Measurements from ENCODE around the gene NOXA1. TPM values are rescaled to one million over a fixed set of nuclear protein-coding genes. Genes with fewer than 3 reads are reported as not detected.

The NOXA1 gene
- total and polyA plus RNA-seq, 5 donors, result 3.1 to 7.5 (median 4.3) TPM

- intact Hi-C loops (cut with DNase I), result no loop called here
- Histone ChIP-seq H3K27me3 (ENCODE audit: control insufficient read depth, insufficient read depth) (no peaks in the 10 kb centered on the region), H3K4me1 (ENCODE audit: control insufficient read depth, insufficient read depth, low read length) (no peaks in the 10 kb centered on the region), H3K27ac (ENCODE audit: low read length) (peak overlapping the region; percentile 24), H3K9me3 (ENCODE audit: control insufficient read depth, low read length) (no peaks in the 10 kb centered on the region), H3K4me3 (ENCODE audit: low read length) (peak overlapping the region; percentile 64)
- peak in 2 of 3 donors; percentile 14 to 59 for DNase-seq
- peak; percentile 1 for ATAC-seq
- 50% methylated on average over 15 of the region's 15 CpGs for WGBS
These were observed 36.6 kb downstream of the NOXA1 start for GRCh38 chr9:137459601-137460362.

DNA sequence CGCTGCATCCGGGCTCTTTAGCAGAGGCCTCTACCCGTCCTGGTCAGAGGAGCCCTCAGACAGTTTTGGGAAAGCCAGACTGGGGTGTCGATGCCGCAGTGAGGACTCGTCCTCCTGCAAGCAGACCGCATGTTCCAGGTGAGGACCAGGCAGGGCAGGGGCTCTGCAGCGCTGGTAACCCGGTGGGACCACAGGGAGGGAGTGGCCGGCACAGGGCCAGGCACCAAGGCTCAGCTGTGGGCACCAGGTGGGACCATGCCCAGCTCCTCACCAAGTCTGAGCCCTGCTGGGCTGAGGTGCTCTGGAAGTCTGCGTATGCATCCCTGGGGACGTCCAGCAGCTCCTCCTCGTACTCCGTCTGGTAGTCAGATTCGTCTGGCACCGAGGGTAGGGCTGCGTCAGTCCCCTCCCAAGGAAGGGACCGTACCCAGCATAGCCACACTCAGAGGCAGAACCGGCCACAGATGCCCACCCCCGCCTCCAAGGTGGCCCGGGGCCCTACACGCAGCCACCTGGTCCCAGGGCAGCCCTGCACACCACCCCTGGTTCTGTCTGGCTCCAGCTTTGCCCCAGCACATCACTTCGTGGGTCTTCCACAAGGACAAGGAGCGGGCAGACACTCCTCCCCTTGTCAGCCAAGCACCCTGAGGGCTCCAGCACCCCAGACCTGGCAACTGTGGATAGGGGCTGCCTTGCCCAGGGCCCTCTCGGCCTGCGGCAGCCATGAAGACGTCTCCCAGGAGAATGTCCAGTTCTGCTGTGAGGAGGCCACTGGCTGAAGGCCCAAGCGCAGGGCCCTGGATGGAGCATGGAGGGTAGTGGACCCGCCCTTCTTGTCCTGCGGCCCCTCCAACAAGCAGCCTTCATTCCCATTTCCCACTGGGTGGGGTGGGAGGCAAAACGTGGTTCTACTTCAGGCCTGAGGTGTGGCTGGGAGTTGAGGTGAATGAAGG, 37.4 kb downstream of the NOXA1 start:
- ATAC-seq, result no peak
- Histone ChIP-seq H3K27me3 (ENCODE audit: control insufficient read depth, insufficient read depth) (no peaks in the 10 kb centered on the region), H3K9me3 (ENCODE audit: control insufficient read depth, low read length) (no peaks in the 10 kb centered on the region), H3K27ac (ENCODE audit: low read length) (no peak overlapping the region), H3K4me1 (ENCODE audit: control insufficient read depth, insufficient read depth, low read length) (no peaks in the 10 kb centered on the region), H3K4me3 (ENCODE audit: low read length) (no peak overlapping the region)
- WGBS, result 94% methylated on average over 31 of the region's 31 CpGs
- intact Hi-C loops (cut with DNase I), result no loop called here
- peak; percentile 17 to 60 (median 42) for DNase-seq

DNA sequence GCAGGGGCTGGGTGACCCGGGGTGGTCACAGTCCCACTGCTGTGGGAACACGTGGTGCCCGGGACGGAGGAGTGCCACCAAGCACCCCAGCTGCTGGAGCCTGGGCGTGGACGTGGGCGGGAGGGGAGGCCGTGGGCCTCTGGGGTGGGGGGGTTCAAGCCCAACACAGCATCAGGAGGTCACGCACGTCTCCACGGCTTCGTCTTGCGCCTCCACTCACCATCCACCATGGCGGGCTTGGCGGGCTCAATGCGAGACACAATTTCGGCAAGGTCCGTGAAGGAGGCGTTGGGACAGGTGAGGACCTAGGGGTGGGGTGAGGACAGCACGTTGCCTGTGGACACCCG, 38.1 kb downstream of the NOXA1 start:
- intact Hi-C loops (cut with DNase I), result no loop called here
- ATAC-seq, result no peak
- Histone ChIP-seq H3K4me1 (ENCODE audit: control insufficient read depth, insufficient read depth, low read length) (no peaks in the 10 kb centered on the region), H3K9me3 (ENCODE audit: control insufficient read depth, low read length) (no peaks in the 10 kb centered on the region), H3K27me3 (ENCODE audit: control insufficient read depth, insufficient read depth) (no peaks in the 10 kb centered on the region), H3K4me3 (ENCODE audit: low read length) (no peak overlapping the region), H3K27ac (ENCODE audit: low read length) (no peak overlapping the region)
- peak in 2 of 3 donors; percentile 17 to 65 for DNase-seq
- 95% methylated on average over 21 of the region's 21 CpGs for WGBS

GRCh38 chr9:137461663-137462395, 38.6 kb downstream of the NOXA1 start:
- ATAC-seq (peak in 1 of 2 donors; percentile 8), DNase-seq (peak; percentile 60 to 85 (median 82))
- Histone ChIP-seq H3K4me3 (ENCODE audit: low read length) (no peak overlapping the region), H3K4me1 (ENCODE audit: control insufficient read depth, insufficient read depth, low read length) (no peaks in the 10 kb centered on the region), H3K27me3 (ENCODE audit: control insufficient read depth, insufficient read depth) (no peaks in the 10 kb centered on the region), H3K9me3 (ENCODE audit: control insufficient read depth, low read length) (no peaks in the 10 kb centered on the region), H3K27ac (ENCODE audit: low read length) (no peak overlapping the region)
- intact Hi-C loops (cut with DNase I), result no loop called here
- 71% methylated on average over 52 of the region's 52 CpGs for WGBS

DNA sequence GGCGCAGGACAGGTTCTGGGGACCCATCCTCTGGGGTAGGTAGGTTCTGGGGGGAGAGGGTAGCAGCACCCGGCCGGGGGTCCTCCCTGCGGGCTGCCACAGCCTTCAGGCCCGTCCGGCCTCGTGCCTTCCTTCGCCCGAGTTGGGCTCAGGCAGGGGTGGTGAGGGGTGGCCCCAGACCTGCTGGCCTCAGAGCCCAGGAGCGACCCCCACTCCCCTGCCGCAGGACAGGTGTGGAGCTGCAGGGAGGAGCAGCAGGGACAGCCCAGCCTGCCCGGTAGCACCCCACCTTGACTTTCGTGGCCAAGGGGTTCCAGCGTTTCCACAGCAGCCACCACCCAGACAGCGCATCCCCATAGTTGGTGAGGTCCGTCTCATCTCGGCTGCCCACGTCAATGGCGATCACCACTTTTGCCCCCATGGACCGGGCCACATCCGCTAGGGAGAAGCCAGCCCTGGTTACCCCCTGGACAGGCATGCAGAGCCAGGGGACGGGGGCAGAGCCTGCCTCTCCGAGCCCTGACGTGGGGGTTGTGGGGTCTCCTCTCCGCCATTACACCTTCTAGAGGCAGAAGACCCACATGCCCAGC, 39.3 kb downstream of the NOXA1 start:
- intact Hi-C loops (cut with DNase I), result no loop called here
- no peak for ATAC-seq
- H3K27ac ChIP-seq (ENCODE audit: low read length), result no peak overlapping the region
- H3K4me1 ChIP-seq (ENCODE audit: control insufficient read depth, insufficient read depth, low read length), result no peaks in the 10 kb centered on the region
- no peaks in the 10 kb centered on the region for H3K9me3 ChIP-seq (ENCODE audit: control insufficient read depth, low read length)
- WGBS, result 97% methylated on average over 25 of the region's 25 CpGs
- H3K27me3 ChIP-seq (ENCODE audit: control insufficient read depth, insufficient read depth), result no peaks in the 10 kb centered on the region
- peak; percentile 7 to 45 (median 24) for DNase-seq
- H3K4me3 ChIP-seq (ENCODE audit: low read length), result no peak overlapping the region

DNA sequence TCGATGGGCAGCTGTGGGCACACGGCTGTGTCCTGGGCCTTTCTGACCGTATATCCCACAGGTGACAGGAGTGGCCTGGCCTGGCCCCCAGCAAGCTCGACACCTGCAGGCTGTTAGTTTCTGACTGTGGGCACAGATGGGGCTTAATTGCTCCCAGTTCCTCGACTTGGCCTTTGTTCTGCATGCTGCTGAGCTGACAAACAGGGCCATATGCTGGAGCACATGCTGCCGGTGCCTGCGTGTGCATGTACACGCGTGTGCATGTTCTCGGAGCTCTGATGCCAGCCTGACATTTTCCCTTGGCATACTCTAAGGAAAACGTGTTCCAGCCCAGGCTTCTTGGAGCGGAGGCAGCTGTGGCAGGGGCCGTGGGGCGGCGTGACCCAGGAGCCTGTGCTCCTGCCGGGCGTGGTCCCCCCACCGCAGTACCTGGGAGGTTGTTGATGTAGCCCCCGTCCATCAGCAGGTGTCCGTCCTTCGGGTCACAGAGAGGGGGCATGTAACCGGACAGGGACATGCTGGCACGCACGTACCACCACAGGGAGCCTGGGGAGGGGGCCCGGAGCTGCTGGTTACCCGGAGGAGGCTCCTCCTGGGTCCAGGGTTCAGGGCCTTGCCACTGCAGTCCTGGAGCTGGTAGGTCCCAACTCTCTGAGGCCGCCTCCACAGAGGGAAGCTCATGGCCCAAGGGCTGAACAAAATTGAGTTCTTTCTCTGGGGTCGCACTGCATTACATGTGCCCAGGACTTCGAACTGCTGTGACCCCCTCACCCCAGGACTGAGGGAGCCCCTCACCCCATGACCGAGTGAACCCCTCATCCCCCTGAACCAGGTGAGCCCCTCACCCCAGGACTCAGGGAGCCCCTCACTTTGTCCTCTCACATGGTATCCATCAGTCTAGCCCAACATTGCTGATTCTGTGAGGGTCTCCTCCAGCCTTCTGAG, 40.1 kb downstream of the NOXA1 start:
- ATAC-seq (no peak), DNase-seq (peak; percentile 10 to 50 (median 48))
- Histone ChIP-seq H3K27me3 (ENCODE audit: control insufficient read depth, insufficient read depth) (no peaks in the 10 kb centered on the region), H3K9me3 (ENCODE audit: control insufficient read depth, low read length) (no peaks in the 10 kb centered on the region), H3K27ac (ENCODE audit: low read length) (no peak overlapping the region), H3K4me1 (ENCODE audit: control insufficient read depth, insufficient read depth, low read length) (no peaks in the 10 kb centered on the region), H3K4me3 (ENCODE audit: low read length) (no peak overlapping the region)
- WGBS, result 93% methylated on average over 30 of the region's 30 CpGs
- intact Hi-C loops (cut with DNase I), result no loop called here

- WGBS, result 96% methylated on average over 18 of the region's 18 CpGs
- Histone ChIP-seq H3K4me3 (ENCODE audit: low read length) (no peak overlapping the region), H3K27ac (ENCODE audit: low read length) (no peak overlapping the region), H3K9me3 (ENCODE audit: control insufficient read depth, low read length) (no peaks in the 10 kb centered on the region), H3K4me1 (ENCODE audit: control insufficient read depth, insufficient read depth, low read length) (no peaks in the 10 kb centered on the region), H3K27me3 (ENCODE audit: control insufficient read depth, insufficient read depth) (no peaks in the 10 kb centered on the region)
- intact Hi-C loops (cut with DNase I), result no loop called here
- ATAC-seq (no peak), DNase-seq (peak in 2 of 3 donors; percentile 37 to 48)
These were observed 40.7 kb downstream of the NOXA1 start for GRCh38 chr9:137463931-137464290.

DNA sequence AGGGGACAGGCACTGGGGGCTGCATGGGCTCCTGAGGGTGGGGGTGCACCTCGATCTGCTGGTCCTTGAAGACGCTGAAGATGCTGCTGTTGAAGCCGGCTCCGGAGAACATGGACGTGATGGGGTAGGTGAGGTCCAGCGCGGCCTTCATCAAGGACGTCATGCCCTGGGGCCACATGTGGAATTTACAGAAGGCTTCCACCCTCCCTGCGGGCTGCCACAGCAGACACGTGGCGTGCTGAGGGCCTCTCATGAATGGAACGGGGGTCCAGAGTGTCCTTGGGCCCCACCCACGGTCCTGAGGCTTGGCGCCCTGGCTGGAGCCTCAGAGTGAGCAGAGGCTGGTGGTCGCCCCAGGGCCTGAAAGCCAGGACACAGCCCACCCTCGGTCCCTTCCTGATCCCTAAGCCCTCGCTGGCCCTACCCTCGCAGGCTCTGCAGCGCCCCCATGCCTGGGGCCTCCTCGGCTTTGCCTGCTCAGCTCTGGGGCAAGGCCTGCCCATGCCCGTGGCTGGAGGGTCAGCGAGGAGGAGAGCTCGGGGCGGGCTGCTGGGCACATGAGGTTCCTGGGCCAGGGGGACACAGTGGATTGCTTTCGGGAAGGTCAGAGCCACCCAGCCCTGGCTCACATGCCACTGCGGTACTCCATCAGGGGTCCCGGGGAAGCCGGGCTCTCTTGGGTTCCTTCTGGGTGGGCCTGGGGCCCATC, 41.3 kb downstream of the NOXA1 start:
- Histone ChIP-seq H3K4me1 (ENCODE audit: control insufficient read depth, insufficient read depth, low read length) (no peaks in the 10 kb centered on the region), H3K9me3 (ENCODE audit: control insufficient read depth, low read length) (no peaks in the 10 kb centered on the region), H3K27ac (ENCODE audit: low read length) (no peak overlapping the region), H3K27me3 (ENCODE audit: control insufficient read depth, insufficient read depth) (no peaks in the 10 kb centered on the region), H3K4me3 (ENCODE audit: low read length) (no peak overlapping the region)
- intact Hi-C loops (cut with DNase I), result no loop called here
- 94% methylated on average over 28 of the region's 28 CpGs for WGBS
- ATAC-seq, result no peak
- peak in 2 of 3 donors; percentile 48 to 54 for DNase-seq

DNA sequence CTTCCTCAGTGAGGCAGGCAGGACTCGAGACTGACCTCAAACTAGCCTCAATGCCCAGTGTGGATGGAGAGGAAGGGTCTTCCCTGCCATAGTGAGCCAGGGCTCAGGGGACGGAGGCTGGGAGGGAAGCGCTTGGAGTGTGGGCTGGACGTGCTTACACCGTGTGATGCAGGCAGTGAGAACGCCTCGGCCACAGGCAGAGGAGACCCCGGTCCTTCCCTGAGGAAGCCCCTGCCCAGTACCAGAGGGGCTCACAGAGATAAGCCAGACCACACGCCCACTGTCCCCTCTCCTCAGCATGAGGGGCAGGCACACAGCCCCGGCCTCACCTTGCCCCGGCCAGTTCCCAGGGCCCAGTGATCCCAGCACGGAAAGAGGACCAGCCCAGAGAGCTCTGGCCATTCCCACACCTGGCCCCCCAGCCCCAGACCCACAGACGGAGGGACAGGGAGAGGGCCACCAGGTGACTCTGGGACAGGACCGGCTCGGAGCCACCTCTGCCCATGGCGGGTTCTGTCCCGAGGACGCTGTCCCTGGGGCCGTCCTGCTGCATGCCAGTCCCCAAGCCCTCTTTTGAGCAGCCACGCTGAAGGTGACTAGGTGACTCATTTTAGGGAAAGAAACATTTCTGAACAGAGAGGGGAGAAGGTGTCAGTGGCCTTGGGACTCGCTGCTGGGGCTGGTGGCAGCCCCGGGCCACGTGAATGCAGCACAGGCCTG, 42.0 kb downstream of the NOXA1 start:
- intact Hi-C loops (cut with DNase I), result no loop called here
- H3K4me3 ChIP-seq (ENCODE audit: low read length), result no peak overlapping the region
- WGBS, result 92% methylated on average over 23 of the region's 23 CpGs

More for the DNA sequence above, 42.0 kb downstream of the NOXA1 start:
- ATAC-seq (peak in 1 of 2 donors; percentile 3), DNase-seq (peak in 2 of 3 donors; percentile 42 to 59)
- Histone ChIP-seq H3K4me1 (ENCODE audit: control insufficient read depth, insufficient read depth, low read length) (no peaks in the 10 kb centered on the region), H3K27me3 (ENCODE audit: control insufficient read depth, insufficient read depth) (no peaks in the 10 kb centered on the region), H3K27ac (ENCODE audit: low read length) (no peak overlapping the region), H3K9me3 (ENCODE audit: control insufficient read depth, low read length) (no peaks in the 10 kb centered on the region)

All from right cardiac atrium (tissue), 5 donors.